Vagina (tissue), 2 donors: ENCODE measurements around the gene ARFRP1. TPM values are rescaled to one million over a fixed set of nuclear protein-coding genes. Genes with fewer than 3 reads are reported as not detected.

ENCODE experiments used
- DNase-seq, 2 donors: peaks; one replicate each; pipeline ENCODE4 v3.0.0-alpha.2; 2017; ENCODE audit errors: extremely low spot score in 2 of 2
- H3K27ac ChIP-seq: fragments of 200-600 bp; sonication (generic); one replicate; pipeline ENCODE4 v1.5.1; 2019
- H3K27me3 ChIP-seq: fragments of 200-600 bp; sonication (generic); one replicate; pipeline ENCODE4 v1.5.1; 2019
- H3K36me3 ChIP-seq, 2 donors: fragments of 200-600 bp; sonication (generic); one replicate each; pipeline ENCODE4 v1.5.1; 2017 to 2019
- H3K4me1 ChIP-seq: fragments of 200-600 bp; sonication (generic); one replicate; pipeline ENCODE4 v1.5.1; 2019
- H3K4me3 ChIP-seq, 2 donors: fragments of 200-600 bp; sonication (generic); 1 replicate in 1 of 2; 2 replicates in 1 of 2; pipeline ENCODE4 v1.5.1; 2016 to 2019
- H3K9me3 ChIP-seq: fragments of 200-600 bp; sonication (generic); one replicate; pipeline ENCODE4 v1.5.1; 2019
- CTCF ChIP-seq, 3 experiments: fragments of 450-650 bp in 2 of 3; fragments of 200-600 bp in 1 of 3; sonication (generic) in 1 of 3; IDR thresholded peaks; one replicate each; pipeline ENCODE4 v1.5.1; 2017 to 2019; ENCODE audit warnings: antibody characterized with exemption in 3 of 3, mild to moderate bottlenecking in 2 of 3, moderate library complexity in 2 of 3
- POLR2A ChIP-seq, 2 donors: fragments of 450-650 bp; IDR thresholded peaks; one replicate each; pipeline ENCODE4 v1.6.1; 2017; ENCODE audit warnings: antibody characterized with exemption in 2 of 2, mild to moderate bottlenecking in 2 of 2, moderate library complexity in 2 of 2
- POLR2AphosphoS5 ChIP-seq, 2 donors: sonication (generic); formaldehyde crosslinking; IDR thresholded peaks; one replicate each; pipeline ENCODE4 v1.9.0; 2017; ENCODE audit warnings: antibody characterized with exemption in 2 of 2, mild to moderate bottlenecking in 2 of 2, low read depth in 1 of 2; ENCODE audit not compliant: insufficient read depth in 1 of 2
- intact Hi-C: fragments of 100-400 bp; cut with DNase I; formaldehyde crosslinking; loops from one replicate; pipeline ENCODE4 v1.15.1; 2023
- total RNA-seq: library from RNA; depleted of rRNA; stranded (reverse); fragments of >200 nt; gene quantifications from one replicate; pipeline ENCODE4 v1.2.3, GENCODE V29; 2016

ARFRP1 gene
- total RNA-seq, 1 donor from 2014 or later: 30.9 TPM

GRCh38 chr20:63748934-63749270 lies 41.1 kb upstream of the ARFRP1 start:
- TF ChIP-seq CTCF (IDR thresholded peaks at IDR 0.05) (no peak), POLR2A (IDR thresholded peaks at IDR 0.05) (no peak), POLR2AphosphoS5 (IDR thresholded peaks at IDR 0.05; ENCODE audit: insufficient read depth in 1 of 2, low read depth in 1 of 2) (no peak)
- intact Hi-C loops: no loop called here
- no peak for DNase-seq
- no peak overlapping the region for H3K4me3 ChIP-seq
- no peaks in the 10 kb centered on the region for H3K27me3 ChIP-seq
- no peaks in the 10 kb centered on the region for H3K9me3 ChIP-seq
- no peaks in the 10 kb centered on the region for H3K4me1 ChIP-seq
- H3K27ac ChIP-seq: no peak overlapping the region
- H3K36me3 ChIP-seq: no peaks in the 10 kb centered on the region

GRCh38 chr20:63748070-63748933 lies 40.5 kb upstream of the ARFRP1 start:
- H3K27me3 ChIP-seq: no peaks in the 10 kb centered on the region
- TF ChIP-seq POLR2AphosphoS5 (IDR thresholded peaks at IDR 0.05; ENCODE audit: insufficient read depth in 1 of 2, low read depth in 1 of 2) (no peak), CTCF (IDR thresholded peaks at IDR 0.05) (no peak), POLR2A (IDR thresholded peaks at IDR 0.05) (no peak)
- no peaks in the 10 kb centered on the region for H3K9me3 ChIP-seq
- intact Hi-C loops: no loop called here
- H3K4me1 ChIP-seq: no peaks in the 10 kb centered on the region
- H3K36me3 ChIP-seq: peaks cover 0 to 4% of the 10 kb centered on the region in 2 donors
- no peak overlapping the region for H3K27ac ChIP-seq
- no peak overlapping the region for H3K4me3 ChIP-seq
- DNase-seq: no peak

GRCh38 chr20:63747622-63748069 lies 39.9 kb upstream of the ARFRP1 start:
- intact Hi-C loops: no loop called here
- Histone ChIP-seq H3K4me3 (no peak overlapping the region), H3K4me1 (no peaks in the 10 kb centered on the region), H3K36me3 (peaks cover 0 to 11% of the 10 kb centered on the region in 2 donors), H3K27me3 (no peaks in the 10 kb centered on the region), H3K27ac (no peak overlapping the region), H3K9me3 (no peaks in the 10 kb centered on the region)
- no peak for DNase-seq
- no peak for TF ChIP-seq CTCF (IDR thresholded peaks at IDR 0.05)
- no peak for TF ChIP-seq POLR2A (IDR thresholded peaks at IDR 0.05)
- no peak for TF ChIP-seq POLR2AphosphoS5 (IDR thresholded peaks at IDR 0.05; ENCODE audit: insufficient read depth in 1 of 2, low read depth in 1 of 2)

GRCh38 chr20:63746751-63747315 lies 39.1 kb upstream of the ARFRP1 start:
- intact Hi-C loops: no loop called here
- H3K36me3 ChIP-seq: peaks cover 0 to 19% of the 10 kb centered on the region in 2 donors
- no peak overlapping the region for H3K27ac ChIP-seq
- no peaks in the 10 kb centered on the region for H3K27me3 ChIP-seq
- no peak overlapping the region for H3K4me3 ChIP-seq
- H3K9me3 ChIP-seq: no peaks in the 10 kb centered on the region
- DNase-seq: no peak
- TF ChIP-seq CTCF (IDR thresholded peaks at IDR 0.05) (no peak), POLR2AphosphoS5 (IDR thresholded peaks at IDR 0.05; ENCODE audit: insufficient read depth in 1 of 2, low read depth in 1 of 2) (no peak), POLR2A (IDR thresholded peaks at IDR 0.05) (no peak)
- peaks cover 7% of the 10 kb centered on the region for H3K4me1 ChIP-seq
